H9 (cell line): ENCODE data around the gene ARNT2. TPM values are rescaled to one million over a fixed set of nuclear protein-coding genes. Genes with fewer than 3 reads are reported as not detected.

Source experiments
- DNase-seq: peaks from one replicate; pipeline ENCODE4 v3.0.0-alpha.2; 2017
- H2AFZ ChIP-seq: one replicate; pipeline ENCODE4 v1.6.1; 2013; ENCODE audit warnings: mild to moderate bottlenecking, low read length, control low read depth, moderate library complexity
- H2AK5ac ChIP-seq: 2 replicates; pipeline ENCODE4 v1.6.1; 2013; ENCODE audit warnings: low read length, control low read depth, mixed read lengths; ENCODE audit not compliant: insufficient read length
- H2BK120ac ChIP-seq: one replicate; pipeline ENCODE4 v1.6.1; 2013; ENCODE audit warnings: low read depth, mild to moderate bottlenecking, low read length, control low read depth, inconsistent platforms; ENCODE audit not compliant: poor library complexity, severe bottlenecking
- H2BK12ac ChIP-seq: 2 replicates; pipeline ENCODE4 v1.6.1; 2013; ENCODE audit warnings: low read length, control low read depth, mixed read lengths, low read depth; ENCODE audit not compliant: insufficient read length
- H2BK15ac ChIP-seq: 2 replicates; pipeline ENCODE4 v1.6.1; 2013; ENCODE audit warnings: low read depth, low read length, control low read depth
- H2BK20ac ChIP-seq: one replicate; pipeline ENCODE4 v1.6.1; 2013; ENCODE audit warnings: low read depth, mild to moderate bottlenecking, low read length, control low read depth, inconsistent platforms; ENCODE audit not compliant: poor library complexity, severe bottlenecking
- H2BK5ac ChIP-seq: 2 replicates; pipeline ENCODE4 v1.6.1; 2013; ENCODE audit warnings: low read length, control low read depth, mixed read lengths; ENCODE audit not compliant: insufficient read length
- H3K14ac ChIP-seq: 2 replicates; pipeline ENCODE4 v1.6.1; 2013; ENCODE audit warnings: low read length, control low read depth; ENCODE audit not compliant: insufficient read depth
- H3K18ac ChIP-seq: 2 replicates; pipeline ENCODE4 v1.6.1; 2013; ENCODE audit warnings: low read depth, mild to moderate bottlenecking, mixed read lengths, low read length, control low read depth; ENCODE audit not compliant: insufficient read length
- H3K23ac ChIP-seq: 2 replicates; pipeline ENCODE4 v1.6.1; 2013; ENCODE audit warnings: low read length, control low read depth, mixed read lengths, low read depth; ENCODE audit not compliant: insufficient read length
- H3K23me2 ChIP-seq: 2 replicates; pipeline ENCODE4 v1.6.1; 2013; ENCODE audit warnings: low read depth, mild to moderate bottlenecking, mixed read lengths, low read length, control low read depth; ENCODE audit not compliant: insufficient read length, poor library complexity, severe bottlenecking
- H3K27ac ChIP-seq: 2 replicates; pipeline ENCODE4 v1.5.1; 2013; ENCODE audit warnings: low read length, control low read depth, mixed read lengths, low read depth; ENCODE audit not compliant: insufficient read length
- H3K27me3 ChIP-seq: 2 replicates; pipeline ENCODE4 v1.6.1; 2013; ENCODE audit warnings: low read length, control low read depth, inconsistent platforms; ENCODE audit not compliant: insufficient read depth
- H3K4ac ChIP-seq: 2 replicates; pipeline ENCODE4 v1.6.1; 2013; ENCODE audit warnings: low read depth, mild to moderate bottlenecking, control low read depth, inconsistent platforms, low read length, moderate library complexity
- H3K4me1 ChIP-seq: 2 replicates; pipeline ENCODE4 v1.6.1; 2013; ENCODE audit warnings: low read length, control low read depth, inconsistent platforms; ENCODE audit not compliant: insufficient read depth
- H3K4me2 ChIP-seq: 2 replicates; pipeline ENCODE4 v1.6.1; 2013; ENCODE audit warnings: low read length, control low read depth, mixed read lengths; ENCODE audit not compliant: insufficient read length, insufficient read depth
- H3K56ac ChIP-seq: 2 replicates; pipeline ENCODE4 v1.6.1; 2013; ENCODE audit warnings: low read depth, mild to moderate bottlenecking, mixed read lengths, low read length, control low read depth; ENCODE audit not compliant: insufficient read length
- H3K79me1 ChIP-seq: 2 replicates; pipeline ENCODE4 v1.6.1; 2013; ENCODE audit warnings: low read depth, mild to moderate bottlenecking, moderate library complexity, low read length, control low read depth, inconsistent platforms; ENCODE audit not compliant: insufficient read depth, poor library complexity, severe bottlenecking
- H3K79me2 ChIP-seq: 2 replicates; pipeline ENCODE4 v1.6.1; 2013; ENCODE audit warnings: low read length, control low read depth, inconsistent platforms; ENCODE audit not compliant: insufficient read depth
- H3K9ac ChIP-seq: 2 replicates; pipeline ENCODE4 v1.6.1; 2013; ENCODE audit warnings: low read length, control low read depth, mixed read lengths; ENCODE audit not compliant: insufficient read length; ENCODE audit errors: extremely low read depth
- H3K9me3 ChIP-seq: one replicate; pipeline ENCODE4 v1.6.1; 2013; ENCODE audit warnings: low read depth, low read length, inconsistent platforms; ENCODE audit not compliant: control insufficient read depth
- H3T11ph ChIP-seq: one replicate; pipeline ENCODE4 v1.6.1; 2013; ENCODE audit warnings: mild to moderate bottlenecking, low read length, control low read depth, inconsistent platforms
- H4K20me1 ChIP-seq: one replicate; pipeline ENCODE4 v1.6.1; 2013; ENCODE audit not compliant: control insufficient read depth, insufficient read length, insufficient read depth
- H4K5ac ChIP-seq: 2 replicates; pipeline ENCODE4 v1.6.1; 2013; ENCODE audit warnings: low read depth, mild to moderate bottlenecking, mixed read lengths, low read length, control low read depth; ENCODE audit not compliant: insufficient read length
- H4K8ac ChIP-seq: replicated peaks from 2 replicates; pipeline ENCODE4 v1.6.1; 2013; ENCODE audit warnings: low read length, control low read depth, mixed read lengths, low read depth; ENCODE audit not compliant: insufficient read length
- H4K91ac ChIP-seq: 2 replicates; pipeline ENCODE4 v1.6.1; 2013; ENCODE audit warnings: low read depth, mild to moderate bottlenecking, moderate library complexity, mixed read lengths, low read length, control low read depth; ENCODE audit not compliant: insufficient read length
- H3K27ac Mint-ChIP-seq, 3 experiments: 2 replicates in 2 of 3; 3 replicates in 1 of 3; pipeline ENCODE4 v1.8.0; 2020 to 2021; ENCODE audit warnings: mixed read lengths in 3 of 3, mild to moderate bottlenecking in 1 of 3, moderate library complexity in 1 of 3
- H3K27me3 Mint-ChIP-seq: 2 replicates; pipeline ENCODE4 v1.8.0; 2021; ENCODE audit warnings: low read depth, mild to moderate bottlenecking, moderate library complexity, mixed read lengths
- H3K36me3 Mint-ChIP-seq, 3 experiments: 2 replicates in 2 of 3; 3 replicates in 1 of 3; pipeline ENCODE4 v1.8.0; 2020 to 2021; ENCODE audit warnings: low read depth in 3 of 3, mixed read lengths in 3 of 3; ENCODE audit not compliant: insufficient read depth in 1 of 3
- H3K4me1 Mint-ChIP-seq, 2 experiments: 2 replicates each; pipeline ENCODE4 v1.8.0; 2020; ENCODE audit warnings: mixed read lengths in 2 of 2
- H3K4me3 Mint-ChIP-seq, 2 experiments: 2 replicates in 1 of 2; 3 replicates in 1 of 2; pipeline ENCODE4 v1.8.0; 2020 to 2021; ENCODE audit warnings: mild to moderate bottlenecking in 2 of 2, mixed read lengths in 2 of 2, moderate library complexity in 1 of 2
- H3K9me3 Mint-ChIP-seq, 2 experiments: 2 replicates in 1 of 2; 3 replicates in 1 of 2; pipeline ENCODE4 v1.8.0; 2020; ENCODE audit warnings: mild to moderate bottlenecking in 2 of 2, mixed read lengths in 2 of 2, moderate library complexity in 1 of 2
- WGBS: extraction: QIAGEN DNeasy Blood & Tissue Kit; methylation state at CpG from one replicate; pipeline ENCODE4 v1.1.7; 2013; ENCODE audit warnings: missing lambda C conversion rate, low lambda C conversion rate, mixed read lengths; ENCODE audit not compliant: insufficient read length; ENCODE audit errors: extremely low coverage; 5-methylcytosine and 5-hydroxymethylcytosine counted together
- total RNA-seq: library from RNA; stranded (reverse); gene quantifications from 2 replicates; pipeline ENCODE4 v1.2.1, GENCODE V29; 2021
- TF ChIP-seq, protein P1 (sequence below): fragments of 200-600 bp; sonication (generic); conservative IDR thresholded peaks from 3 replicates; pipeline ENCODE4 v1.8.0; 2021; ENCODE audit warnings: antibody characterized with exemption, mild to moderate bottlenecking

ARNT2 gene
- total RNA-seq, 1 experiment from 2014 or later: 10.5 TPM

DNA sequence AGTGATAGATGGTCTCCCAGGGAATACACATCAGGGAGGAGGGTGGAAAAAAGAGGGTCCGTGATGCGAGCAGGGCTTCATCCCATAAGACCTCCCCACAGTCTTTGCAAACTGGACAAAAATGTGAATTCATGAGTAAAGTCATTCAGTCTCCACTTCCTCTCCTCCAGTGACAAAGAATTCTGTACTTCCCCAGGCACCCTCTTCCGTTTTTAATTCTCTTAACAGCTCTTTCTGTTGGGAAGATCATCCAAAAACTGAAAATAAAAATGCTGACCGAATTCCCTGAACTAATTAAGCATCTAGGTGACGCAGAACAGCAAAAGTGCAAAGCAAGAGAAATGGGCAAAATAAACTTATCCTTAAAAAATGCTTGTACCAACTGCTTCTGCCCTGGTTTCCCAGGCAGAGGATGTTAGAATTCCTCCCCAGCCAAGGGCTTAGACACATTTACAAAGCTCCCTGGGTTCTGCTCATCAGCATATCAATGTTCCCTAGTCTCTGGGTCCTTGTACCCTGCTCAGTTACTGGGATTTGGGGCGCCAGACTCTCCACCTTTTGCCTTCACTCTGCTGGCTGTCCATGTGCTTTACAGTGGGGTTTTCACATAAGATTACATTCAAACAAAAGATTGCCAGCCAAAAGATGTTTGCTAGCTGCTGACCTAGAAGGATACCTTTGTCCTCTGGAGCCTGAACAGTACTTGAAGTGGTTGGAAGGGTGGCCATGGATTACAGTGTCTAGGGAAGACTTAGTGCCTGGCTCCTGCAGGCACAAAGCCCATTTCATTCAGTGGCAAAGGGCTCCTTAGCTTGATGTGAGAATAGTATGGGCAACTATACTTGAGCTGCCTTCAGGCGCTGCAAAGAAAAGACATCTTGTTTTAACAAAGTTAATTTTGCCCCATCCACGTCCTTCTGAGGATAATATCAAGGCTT is 69.4 kb downstream of the ARNT2 start:
- H2AK5ac ChIP-seq: no peak overlapping the region
- H3K27me3 Mint-ChIP-seq: no peaks in the 10 kb centered on the region
- no peaks in the 10 kb centered on the region for H3K9me3 ChIP-seq
- no CpG with 5 or more reads among the region's 8 CpGs for WGBS
- peak overlapping the region; percentile 86 to 96 (median 87); a peak in 6 of 7 replicates for H3K27ac Mint-ChIP-seq
- DNase-seq: no peak
- TF ChIP-seq, protein P1, sequence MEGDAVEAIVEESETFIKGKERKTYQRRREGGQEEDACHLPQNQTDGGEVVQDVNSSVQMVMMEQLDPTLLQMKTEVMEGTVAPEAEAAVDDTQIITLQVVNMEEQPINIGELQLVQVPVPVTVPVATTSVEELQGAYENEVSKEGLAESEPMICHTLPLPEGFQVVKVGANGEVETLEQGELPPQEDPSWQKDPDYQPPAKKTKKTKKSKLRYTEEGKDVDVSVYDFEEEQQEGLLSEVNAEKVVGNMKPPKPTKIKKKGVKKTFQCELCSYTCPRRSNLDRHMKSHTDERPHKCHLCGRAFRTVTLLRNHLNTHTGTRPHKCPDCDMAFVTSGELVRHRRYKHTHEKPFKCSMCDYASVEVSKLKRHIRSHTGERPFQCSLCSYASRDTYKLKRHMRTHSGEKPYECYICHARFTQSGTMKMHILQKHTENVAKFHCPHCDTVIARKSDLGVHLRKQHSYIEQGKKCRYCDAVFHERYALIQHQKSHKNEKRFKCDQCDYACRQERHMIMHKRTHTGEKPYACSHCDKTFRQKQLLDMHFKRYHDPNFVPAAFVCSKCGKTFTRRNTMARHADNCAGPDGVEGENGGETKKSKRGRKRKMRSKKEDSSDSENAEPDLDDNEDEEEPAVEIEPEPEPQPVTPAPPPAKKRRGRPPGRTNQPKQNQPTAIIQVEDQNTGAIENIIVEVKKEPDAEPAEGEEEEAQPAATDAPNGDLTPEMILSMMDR: no peak
- no peaks in the 10 kb centered on the region for H3K79me2 ChIP-seq
- no peak overlapping the region for H3K27ac ChIP-seq
- H2BK15ac ChIP-seq: no peak overlapping the region
- no peak overlapping the region for H4K91ac ChIP-seq
- H2BK12ac ChIP-seq: no peak overlapping the region
- no peaks in the 10 kb centered on the region for H3K79me1 ChIP-seq
- no peak overlapping the region for H4K5ac ChIP-seq
- H3K4me3 Mint-ChIP-seq: peak overlapping the region in 1 of 2 experiments; percentile 14; a peak in 2 of 5 replicates
- H3K18ac ChIP-seq: no peak overlapping the region
- H3K4me1 Mint-ChIP-seq: peaks cover 40 to 45% of the 10 kb centered on the region in 2 experiments
- no peak overlapping the region for H2BK20ac ChIP-seq
- no peak overlapping the region for H3K56ac ChIP-seq
- H3K4me2 ChIP-seq: no peak overlapping the region
- H4K8ac ChIP-seq: no peak overlapping the region
- H3K4me1 ChIP-seq: peaks cover 4% of the 10 kb centered on the region; the same call in 1 of the 2 replicates
- H3K23ac ChIP-seq: no peak overlapping the region
- H2AFZ ChIP-seq: no peak overlapping the region
- H3K14ac ChIP-seq: no peak overlapping the region
- no peaks in the 10 kb centered on the region for H3K27me3 ChIP-seq
- peaks cover 33 to 54% (median 36%) of the 10 kb centered on the region in 3 experiments for H3K36me3 Mint-ChIP-seq
- H3K9ac ChIP-seq: no peak overlapping the region
- H2BK5ac ChIP-seq: no peak overlapping the region
- no peak overlapping the region for H3T11ph ChIP-seq
- no peak overlapping the region for H2BK120ac ChIP-seq
- no peak overlapping the region for H3K4ac ChIP-seq
- H3K23me2 ChIP-seq: no peaks in the 10 kb centered on the region
- peaks cover 16 to 17% of the 10 kb centered on the region in 2 experiments for H3K9me3 Mint-ChIP-seq
- no peaks in the 10 kb centered on the region for H4K20me1 ChIP-seq
